HL-60/S4 treated with retinoic acid at 250 ng/mL for 4 days and 3 days (cell line): ENCODE data around the gene C4orf51.

Experiments
- in situ Hi-C: fragments of 300-500 bp; cut with MboI; formaldehyde crosslinking; loops from 2 replicates; pipeline ENCODE4 v1.7.0; 2022; ENCODE audit warnings: low sequenced_read_pairs

C4orf51 gene

DNA sequence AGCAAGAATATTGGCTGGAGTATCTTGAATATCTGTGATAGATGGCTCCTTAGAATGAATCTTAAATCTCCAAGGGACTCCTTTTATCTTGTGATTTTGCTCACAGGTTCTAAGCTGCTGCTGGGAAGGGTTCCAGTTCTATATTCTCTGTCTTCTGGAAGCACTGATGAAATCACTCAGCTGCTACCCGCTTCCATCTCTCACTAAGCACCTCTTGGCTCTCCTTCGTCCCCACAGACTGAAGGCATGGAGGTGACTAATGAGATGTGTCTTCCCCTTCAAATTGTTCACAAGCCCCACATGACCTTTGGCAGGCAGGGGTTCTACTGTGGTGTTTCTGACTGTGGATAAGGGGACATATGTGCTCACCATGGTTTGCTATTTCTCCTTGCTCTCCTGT, 75.9 kb downstream of the C4orf51 start:
- in situ Hi-C loops = no loop called here

DNA sequence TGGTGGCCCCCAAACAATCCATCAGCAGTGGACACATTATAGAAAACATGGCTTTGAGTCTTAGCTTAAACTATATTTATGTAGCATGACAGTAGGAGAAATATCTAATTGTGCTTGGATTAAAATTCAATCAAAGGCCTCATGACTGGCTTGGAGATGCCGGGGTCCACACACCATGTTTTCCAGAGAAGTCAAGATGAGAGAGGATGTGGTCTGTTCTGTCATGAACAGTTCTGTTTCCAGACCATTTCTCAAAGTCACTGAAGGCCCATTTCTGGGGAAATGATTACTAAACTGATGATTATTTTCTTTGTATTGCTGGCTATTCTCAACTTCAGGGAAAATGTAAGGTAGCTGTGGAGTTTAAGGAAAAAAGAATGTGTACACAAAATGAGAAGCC, 76.3 kb downstream of the C4orf51 start:
- in situ Hi-C loops = no loop called here

DNA sequence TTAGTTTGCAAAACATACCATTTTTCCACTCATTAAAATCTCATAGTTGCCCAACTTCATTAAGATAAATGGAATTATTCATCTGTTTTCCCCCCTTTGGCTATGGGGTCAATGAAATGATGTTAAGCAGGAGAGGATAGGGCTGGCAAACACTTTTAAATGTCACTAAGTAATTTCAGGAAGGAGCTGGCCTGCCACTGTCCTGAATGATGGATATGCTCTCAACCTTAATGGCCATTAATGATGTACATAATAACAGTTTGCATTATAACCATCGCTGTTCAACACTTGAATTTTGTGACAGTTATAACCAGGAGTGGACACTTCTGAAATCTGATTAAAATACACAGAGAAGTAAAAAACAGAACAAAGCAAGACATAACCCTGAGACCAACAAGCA, 77.2 kb downstream of the C4orf51 start:
- in situ Hi-C loops = no loop called here

DNA sequence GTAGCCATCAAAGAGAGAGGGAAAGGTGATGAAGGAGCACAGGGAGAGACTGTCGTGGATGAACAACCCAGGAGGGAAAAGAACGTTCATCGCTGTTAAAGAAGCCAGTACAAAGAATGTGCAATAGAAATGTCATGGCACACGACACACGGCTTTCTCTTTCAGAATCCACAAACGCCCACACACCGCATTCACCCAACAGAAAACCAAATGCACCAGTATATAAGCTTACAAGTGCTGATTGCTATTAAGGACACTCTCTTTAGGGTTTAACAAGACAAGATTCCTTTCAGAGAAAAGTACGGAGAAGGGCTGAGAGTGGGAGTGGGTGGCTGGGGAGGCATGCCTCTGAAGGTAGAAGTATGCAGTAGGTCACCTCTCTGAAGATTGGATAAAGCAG, 80.2 kb downstream of the C4orf51 start:
- in situ Hi-C loops = no loop called here

DNA sequence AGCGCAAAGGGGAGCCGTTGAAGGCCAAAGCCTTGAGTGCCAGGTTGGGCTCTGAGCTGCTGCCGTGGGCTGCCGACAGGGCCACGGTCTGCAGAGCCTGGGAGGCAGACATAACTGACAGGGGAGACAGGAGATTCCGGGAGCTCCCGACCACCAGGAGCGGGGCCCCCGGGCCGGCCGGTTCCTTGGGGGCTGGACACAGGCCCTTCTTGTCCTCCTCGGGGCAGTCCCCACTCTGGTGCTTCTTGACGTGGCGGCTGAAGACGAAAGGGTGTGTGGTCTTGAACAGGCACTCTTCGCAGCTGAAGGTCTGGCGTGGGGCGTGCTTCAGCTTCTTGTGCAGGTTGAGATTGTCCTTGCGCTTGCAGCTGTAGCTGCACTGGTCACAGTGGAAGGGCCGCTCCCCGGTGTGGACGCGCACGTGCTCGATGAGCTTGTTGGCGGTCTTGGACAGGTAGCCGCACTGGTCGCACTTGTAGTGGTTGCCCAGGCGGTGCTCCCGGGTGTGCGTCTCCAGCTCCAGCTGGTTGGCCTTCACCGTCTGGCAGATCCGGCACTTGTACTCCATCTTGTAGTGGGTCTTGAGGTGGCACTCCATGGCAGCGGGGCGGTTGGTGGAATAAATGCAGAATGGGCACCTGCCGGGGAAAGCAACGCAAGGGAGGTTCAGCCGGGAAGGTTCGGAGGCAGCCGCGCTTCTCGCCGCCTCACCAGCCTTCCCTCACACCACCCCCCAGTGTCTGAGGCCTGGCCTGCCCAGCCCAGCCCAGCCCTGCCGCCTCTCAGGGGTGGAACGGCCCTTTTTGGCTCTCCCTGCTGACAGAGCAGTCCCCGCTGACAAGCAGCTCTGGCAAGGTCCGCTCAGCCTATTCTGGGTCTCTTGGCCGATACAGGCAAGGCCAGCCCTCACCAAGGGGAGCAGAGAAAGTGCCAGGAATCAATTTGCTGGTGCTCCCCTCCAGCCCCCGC, 81.3 kb downstream of the C4orf51 start:
- in situ Hi-C loops = no loop called here

DNA sequence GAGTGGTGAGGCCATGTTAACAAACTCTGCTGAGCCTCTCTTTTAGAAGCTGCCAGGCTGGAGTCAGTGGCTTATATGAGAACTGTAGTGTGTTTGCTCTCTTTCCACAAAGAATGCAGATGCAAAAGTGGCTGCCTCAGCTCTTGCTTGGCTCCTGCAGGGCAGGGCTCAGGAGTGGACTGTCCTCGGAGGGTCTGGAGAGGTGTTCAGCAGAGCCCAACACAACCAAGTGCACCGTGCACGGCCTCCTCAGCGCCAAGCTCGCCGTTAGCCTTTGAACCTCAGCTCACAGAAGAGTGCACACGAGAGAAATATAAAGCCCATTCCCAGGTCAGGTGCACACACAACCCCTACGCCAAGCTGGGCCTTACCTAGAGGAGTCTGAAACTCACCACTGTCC, 82.8 kb downstream of the C4orf51 start:
- in situ Hi-C loops = no loop called here

DNA sequence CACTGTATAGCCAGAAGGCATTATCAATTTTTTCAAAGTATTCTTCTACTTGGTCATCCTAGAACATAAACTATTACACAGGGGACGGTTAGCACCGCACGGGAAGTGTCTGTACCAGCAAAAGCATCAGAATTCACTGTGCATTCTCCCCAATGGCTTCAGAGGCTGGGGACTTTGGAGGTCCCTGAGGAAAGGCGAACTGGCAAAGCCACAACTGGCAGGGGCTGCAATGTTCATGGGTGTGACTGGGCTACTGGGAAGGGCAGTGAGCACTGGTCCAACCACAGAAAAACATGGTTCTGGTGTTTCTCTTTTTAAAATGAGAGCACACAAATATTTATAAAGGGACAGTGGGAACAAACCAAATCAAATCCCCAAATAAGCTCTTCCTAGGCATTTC, 83.5 kb downstream of the C4orf51 start:
- in situ Hi-C loops = no loop called here

DNA sequence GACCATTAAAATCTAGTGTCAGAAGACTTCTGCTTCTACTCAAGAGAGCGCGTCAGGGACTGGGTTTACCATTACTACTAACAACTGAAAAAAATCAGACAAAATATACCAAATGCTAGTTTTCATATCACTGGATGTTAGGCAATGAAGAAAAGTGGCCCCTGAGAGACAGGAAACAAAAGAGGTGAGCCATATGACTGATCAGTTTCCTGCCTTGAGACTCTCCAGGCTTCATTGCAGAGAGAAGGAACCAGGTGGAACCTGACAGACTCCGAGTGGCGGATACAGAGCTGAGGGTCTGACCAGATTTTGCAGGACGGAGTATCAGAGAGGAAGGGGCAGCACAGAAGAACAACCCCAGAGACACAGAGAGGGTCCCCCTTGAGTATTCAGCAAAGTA, 86.3 kb downstream of the C4orf51 start:
- in situ Hi-C loops = no loop called here

DNA sequence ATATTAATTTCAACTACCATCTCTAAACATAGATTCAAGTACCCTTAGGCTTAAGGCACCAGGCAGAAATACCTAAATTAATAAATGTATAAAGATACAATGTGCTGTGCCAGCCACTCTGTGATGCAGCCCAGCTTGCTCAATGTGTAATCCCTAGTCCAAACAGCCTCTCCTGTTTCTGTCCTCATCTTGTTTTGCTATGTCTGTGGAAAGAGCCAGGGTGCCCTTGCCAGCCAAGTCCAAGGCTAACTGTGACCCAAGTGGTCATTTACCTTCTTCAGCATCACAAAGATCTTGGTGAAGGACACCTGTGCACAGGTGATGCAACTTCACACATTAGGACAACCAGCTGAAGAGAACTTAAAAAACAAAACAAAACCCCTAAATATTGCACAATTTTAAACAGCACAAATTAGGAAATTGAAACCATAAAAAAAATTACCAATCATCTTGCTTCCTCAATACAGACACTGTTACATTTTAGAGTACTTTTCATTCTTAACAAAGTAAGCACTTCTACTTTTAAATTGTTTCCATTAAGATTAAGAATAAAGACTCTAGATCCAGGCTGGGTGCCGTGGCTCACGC, 89.6 kb downstream of the C4orf51 start:
- in situ Hi-C loops = no loop called here

DNA sequence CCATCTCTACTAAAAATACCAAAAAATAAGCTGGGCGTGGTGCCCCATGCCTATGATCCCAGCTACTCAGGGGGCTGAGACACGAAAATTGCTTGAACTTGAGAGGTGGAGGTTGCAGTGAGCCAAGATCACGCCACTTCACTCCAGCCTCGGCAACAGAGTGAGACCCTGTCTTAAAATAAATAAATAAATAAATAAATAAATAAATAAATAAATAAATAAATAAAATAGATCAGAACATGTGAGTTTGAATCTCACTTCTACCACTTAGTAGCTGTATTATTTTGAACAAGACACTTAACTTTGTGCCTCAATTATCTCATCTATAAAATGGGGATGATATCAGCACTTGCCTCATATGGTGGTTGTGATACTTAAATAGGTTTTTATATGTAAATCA, 90.2 kb downstream of the C4orf51 start:
- in situ Hi-C loops = no loop called here

DNA sequence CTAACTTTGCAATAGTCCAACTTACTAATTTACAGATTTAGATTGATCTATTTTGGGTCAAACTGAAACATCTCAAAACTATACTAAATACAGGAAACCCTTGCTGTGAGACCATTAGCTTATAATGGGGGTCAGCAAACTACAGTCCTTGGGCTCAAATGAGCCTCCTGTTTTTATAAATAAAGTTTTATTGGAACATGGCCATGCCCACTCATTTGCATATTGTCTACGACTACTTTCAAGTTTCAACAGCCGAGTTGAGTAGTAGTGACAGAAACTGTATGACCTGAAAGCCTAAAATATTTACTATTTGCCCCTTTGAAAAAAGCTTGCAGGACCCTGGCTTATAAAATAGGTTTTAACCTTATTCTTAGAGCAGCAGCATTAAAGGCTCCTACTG, 92.4 kb downstream of the C4orf51 start:
- in situ Hi-C loops = no loop called here

DNA sequence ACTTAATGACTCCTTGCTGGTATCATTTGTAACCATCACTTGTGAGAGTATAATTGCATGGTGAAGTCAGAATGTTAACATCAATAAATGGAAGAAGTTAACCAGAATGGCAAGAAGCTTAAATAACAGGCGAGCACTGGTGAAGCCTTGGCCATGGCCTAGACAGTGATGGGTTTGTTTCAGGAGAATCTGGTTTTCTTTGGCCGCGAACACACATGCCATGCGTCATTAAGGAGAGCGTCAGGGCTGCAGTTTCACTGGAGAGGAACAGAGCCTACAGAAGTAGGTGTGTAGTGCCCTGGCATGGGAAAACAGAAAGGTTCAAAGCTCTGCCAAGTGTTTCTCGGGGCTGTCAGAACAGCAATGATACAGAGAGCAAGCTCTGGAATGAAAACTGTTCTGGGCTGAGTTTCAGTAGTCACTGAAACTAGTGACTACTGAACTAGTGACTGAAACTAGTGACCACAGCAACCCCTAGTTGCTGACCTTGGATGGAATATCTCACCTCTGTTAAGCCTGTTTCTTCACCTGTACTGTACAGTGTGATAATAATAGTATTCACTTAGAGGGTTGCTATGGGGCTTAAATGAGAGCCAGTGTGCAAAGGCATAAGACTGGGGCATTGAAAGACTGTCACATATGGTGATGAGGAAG, 93.8 kb downstream of the C4orf51 start:
- in situ Hi-C loops = no loop called here

DNA sequence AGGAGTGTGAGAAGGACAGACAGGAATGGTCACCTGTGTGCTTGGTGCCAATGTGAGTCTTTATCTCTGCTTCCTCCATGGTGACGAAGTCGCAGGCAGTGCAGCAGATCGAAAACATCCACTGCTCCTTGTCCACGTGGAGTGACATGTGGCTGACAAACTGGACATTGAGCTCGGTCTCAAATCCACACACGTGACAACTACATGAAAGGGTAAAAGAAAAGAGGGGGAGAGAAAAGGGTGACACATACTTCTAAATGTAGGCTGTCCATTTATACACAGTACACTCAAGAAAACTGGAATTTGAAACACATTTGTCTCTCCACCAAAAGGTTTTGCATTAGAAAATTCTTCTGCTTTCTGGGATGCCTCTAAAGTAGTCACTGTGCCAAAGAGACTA, 94.5 kb downstream of the C4orf51 start:
- in situ Hi-C loops = no loop called here

DNA sequence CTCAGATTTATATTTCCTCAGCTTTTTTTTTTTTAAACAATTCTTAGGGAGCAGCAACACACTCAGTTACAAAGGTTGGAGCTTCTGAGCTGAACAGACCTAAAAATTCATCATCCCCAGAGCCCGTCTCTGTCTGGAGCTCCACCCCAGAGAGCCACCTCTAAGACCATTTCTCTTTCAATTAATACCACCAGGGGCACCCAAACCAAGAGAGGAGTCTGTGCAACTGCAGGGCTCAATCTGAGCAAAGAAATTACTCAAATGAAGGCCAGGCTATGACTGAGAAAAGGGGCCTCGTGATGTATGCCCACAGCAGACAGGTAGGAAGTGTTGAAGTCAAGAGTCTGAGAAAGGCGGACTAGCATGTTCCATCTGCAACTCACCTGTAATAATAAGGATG, 95.5 kb downstream of the C4orf51 start:
- in situ Hi-C loops = no loop called here

DNA sequence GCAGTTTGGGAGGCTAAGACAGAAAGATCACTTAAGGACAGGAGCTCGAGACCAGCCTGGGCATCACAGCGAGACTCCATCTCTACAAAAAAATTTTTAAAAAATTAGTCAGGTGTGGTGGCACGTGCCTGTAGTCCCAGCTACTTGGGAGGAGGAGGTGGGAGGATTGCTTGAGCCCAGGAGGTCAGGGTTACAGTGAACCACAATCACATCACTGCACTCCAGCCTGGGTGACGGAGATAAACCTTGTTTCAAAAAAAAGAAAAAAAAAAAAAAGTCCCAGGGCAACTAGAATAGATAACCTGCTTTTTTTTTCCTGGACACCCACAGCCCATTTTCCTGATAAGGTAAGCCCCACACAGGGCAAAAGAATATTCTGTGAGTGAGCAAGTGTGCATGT, 96.3 kb downstream of the C4orf51 start:
- in situ Hi-C loops = no loop called here

DNA sequence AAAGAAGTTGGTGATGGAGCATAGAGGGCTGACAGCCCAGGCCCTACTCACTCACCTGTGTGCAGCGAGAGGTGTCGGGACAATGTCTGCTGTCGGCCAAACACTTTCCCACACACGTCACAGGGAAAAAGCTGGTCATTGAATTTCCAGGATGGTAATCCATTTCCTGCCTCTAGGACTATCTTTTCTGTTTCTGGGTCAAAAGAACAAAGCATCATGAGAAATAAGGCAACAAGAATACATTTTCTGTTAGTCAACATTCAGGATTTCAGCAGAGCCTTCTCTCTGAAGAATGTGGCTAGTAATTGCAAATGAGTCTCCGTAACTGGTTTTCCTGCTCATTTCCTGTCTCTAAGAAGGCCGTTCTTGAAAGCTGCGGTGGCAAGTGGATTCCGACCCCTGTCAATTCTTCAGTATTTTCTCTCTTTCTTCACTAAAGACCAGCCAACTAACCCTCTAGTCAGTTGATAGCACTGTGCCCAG, 99.4 kb downstream of the C4orf51 start:
- in situ Hi-C loops = no loop called here

DNA sequence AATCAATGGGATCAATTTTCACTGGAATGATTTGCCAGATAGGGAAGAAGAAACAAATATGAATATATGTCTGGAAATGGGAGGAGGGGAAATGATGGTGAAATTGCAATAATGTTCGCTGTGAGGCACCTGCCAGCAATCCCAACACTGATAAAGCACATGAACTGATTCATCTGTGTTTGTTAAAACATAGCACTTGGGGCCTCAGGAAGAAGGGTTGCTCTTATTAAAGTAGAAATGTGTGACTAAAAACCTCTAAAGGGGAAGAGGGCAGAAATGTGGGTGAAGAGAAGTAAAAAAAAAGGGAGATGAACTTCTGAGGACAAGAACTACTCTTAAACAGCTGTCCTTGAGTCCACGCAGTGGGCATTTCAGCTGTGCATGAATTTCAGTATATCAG, 101.4 kb downstream of the C4orf51 start:
- in situ Hi-C loops = no loop called here
